ENCODE data around the gene PTPRN2.

GRCh38 chr7:158574308-158575036, 13.2 kb downstream of the PTPRN2 start:
- TF ChIP-seq POLR2A (IDR thresholded peaks at IDR 0.05; ENCODE audit: borderline replicate concordance, extremely low read depth, insufficient read depth, insufficient read length) (no peak), CTCF (IDR thresholded peaks at IDR 0.05 in 2 of 3, conservative IDR thresholded peaks at IDR 0.05 in 1 of 3; ENCODE audit: borderline replicate concordance in 1 of 3, insufficient read depth in 1 of 3, low read depth in 2 of 3, low read length in 2 of 3) (0 out of 6 replicates have a peak, but pooled peaks of 2 of the 3 experiments have one; percentile 5 to 7), EZH2 (IDR thresholded peaks at IDR 0.05) (no peak), POLR2AphosphoS5 (IDR thresholded peaks at IDR 0.05; ENCODE audit: low read depth, low read length) (no peak), YY1 (IDR thresholded peaks at IDR 0.05; ENCODE audit: extremely low read depth, insufficient replicate concordance, low read depth, low read length) (no peak), ATF3 (IDR thresholded peaks at IDR 0.05) (no peak)
